HG03045 (cell line): ENCODE results near the gene BMPER.
A peak's percentile ranks its signal among the peaks of the same experiment; 100 is the strongest.

Source experiments
- ATAC-seq: cut with Tn5 transposase; IDR thresholded peaks from one replicate; pipeline ENCODE4 v1.9.1; 2021; ENCODE audit warnings: mild to moderate bottlenecking, moderate library complexity; ENCODE audit not compliant: unreplicated experiment

The BMPER gene

GRCh38 chr7:33887266-33887975, 17.9 kb upstream of the BMPER start:
- no peak for ATAC-seq

- no peak for ATAC-seq
Observed at GRCh38 chr7:33888166-33888565, 17.2 kb upstream of the BMPER start.

GRCh38 chr7:33892945-33893344, 12.4 kb upstream of the BMPER start:
- ATAC-seq = no peak

- ATAC-seq = no peak
Observed at GRCh38 chr7:33893377-33893776, 12.0 kb upstream of the BMPER start.

- peak; percentile 99 for ATAC-seq
Observed at GRCh38 chr7:33895025-33895804, 10.1 kb upstream of the BMPER start.

GRCh38 chr7:33900501-33900900, 4.8 kb upstream of the BMPER start:
- no peak for ATAC-seq

- ATAC-seq = no peak
Observed at GRCh38 chr7:33901199-33901598, 4.1 kb upstream of the BMPER start.

- ATAC-seq = no peak
Observed at GRCh38 chr7:33901847-33902246, 3.5 kb upstream of the BMPER start.

GRCh38 chr7:33902746-33903145, 2.6 kb upstream of the BMPER start:
- ATAC-seq = no peak

GRCh38 chr7:33903791-33904680, 1.3 kb upstream of the BMPER start:
- ATAC-seq = no peak

- no peak for ATAC-seq
Observed at GRCh38 chr7:33904681-33905388, 504 bp upstream of the BMPER start.

GRCh38 chr7:33906697-33907096, 1.4 kb downstream of the BMPER start:
- ATAC-seq = no peak

- ATAC-seq = no peak
Observed at GRCh38 chr7:33907625-33908024, 2.3 kb downstream of the BMPER start.

- no peak for ATAC-seq
Observed at GRCh38 chr7:33909318-33909717, 4.0 kb downstream of the BMPER start.

GRCh38 chr7:33909755-33910154, 4.4 kb downstream of the BMPER start:
- ATAC-seq = no peak

- no peak for ATAC-seq
Observed at GRCh38 chr7:33910756-33911155, 5.4 kb downstream of the BMPER start.

GRCh38 chr7:33916357-33917081, 11.2 kb downstream of the BMPER start:
- no peak for ATAC-seq

GRCh38 chr7:33917661-33918060, 12.3 kb downstream of the BMPER start:
- no peak for ATAC-seq

- no peak for ATAC-seq
Observed at GRCh38 chr7:33918438-33919143, 13.3 kb downstream of the BMPER start.

GRCh38 chr7:33919449-33919848, 14.1 kb downstream of the BMPER start:
- ATAC-seq = no peak
